H4 (cell line): ENCODE results near the gene SLC4A5. TPM values are rescaled to one million over a fixed set of nuclear protein-coding genes. Genes with fewer than 3 reads are reported as not detected.

ENCODE experiments used
- DNase-seq: peaks from one replicate; pipeline ENCODE4 v3.0.0-alpha.2; 2015; ENCODE audit warnings: low spot score
- total RNA-seq: library from RNA; depleted of rRNA; stranded (reverse); fragments of >200 nt; shearing (Covaris generic); gene quantifications from 2 replicates; pipeline ENCODE4 v1.2.3, GENCODE V29; 2014

The SLC4A5 gene
- total RNA-seq, 1 experiment from 2014 or later, result 0.23 TPM

DNA sequence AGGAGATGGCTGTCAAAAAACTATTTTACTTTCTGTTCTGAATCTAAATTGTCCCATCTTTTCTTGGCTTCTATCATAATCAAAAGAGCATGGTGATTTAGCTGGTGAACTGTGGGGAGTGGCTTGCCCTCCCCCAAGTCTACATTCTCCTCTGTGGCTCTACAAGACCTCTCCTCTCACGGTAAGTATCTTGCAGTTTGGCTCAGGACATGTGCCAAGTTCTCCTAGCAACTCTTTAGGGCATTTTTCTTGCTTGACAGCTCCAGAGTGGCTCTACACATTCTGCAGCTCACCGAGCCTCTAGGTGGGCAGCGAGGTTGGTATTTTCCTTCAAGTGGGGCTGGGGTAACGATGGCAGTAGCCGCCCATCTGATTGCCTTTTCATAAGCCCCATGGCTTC lies 29.1 kb downstream of the SLC4A5 start:
- DNase-seq, result no peak

DNA sequence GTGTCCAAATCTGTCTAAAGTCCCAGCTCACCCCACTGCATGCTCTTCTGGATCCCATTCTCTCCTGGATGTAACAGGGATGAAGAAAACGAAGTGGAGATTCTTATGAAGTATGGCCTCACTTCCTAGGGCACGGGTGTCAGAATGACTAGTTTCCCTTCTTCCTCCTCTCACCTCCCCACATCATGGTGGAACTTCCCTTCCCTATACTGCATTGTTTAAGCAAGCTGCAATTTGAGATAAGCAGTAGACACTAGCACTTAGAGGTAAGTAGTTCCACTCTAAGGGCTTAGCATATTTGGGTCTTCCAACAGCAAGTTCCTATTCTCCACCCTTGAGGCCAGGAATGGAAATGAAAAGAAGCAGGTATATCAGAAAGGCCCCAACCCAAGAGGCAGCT lies 29.7 kb downstream of the SLC4A5 start:
- DNase-seq, result no peak

DNA sequence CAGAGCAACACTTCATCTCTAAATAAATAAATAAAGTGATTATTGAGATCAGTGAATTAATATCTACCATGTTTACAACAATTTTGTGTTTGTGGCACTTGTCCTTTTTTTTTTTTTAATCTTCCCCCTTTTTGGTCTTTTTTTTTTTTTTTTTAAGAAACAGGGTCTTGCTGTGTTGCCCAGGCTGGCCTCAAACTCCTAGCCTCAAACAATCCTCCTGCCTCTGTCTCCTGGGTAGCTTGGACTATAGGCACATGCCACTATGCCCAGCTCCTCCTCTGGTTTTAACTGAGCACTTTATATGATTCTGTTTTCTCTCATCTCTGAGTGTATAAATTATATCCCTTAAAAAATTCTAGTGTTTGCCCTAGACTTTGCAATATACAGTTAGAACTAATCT lies 30.3 kb downstream of the SLC4A5 start:
- no peak for DNase-seq

DNA sequence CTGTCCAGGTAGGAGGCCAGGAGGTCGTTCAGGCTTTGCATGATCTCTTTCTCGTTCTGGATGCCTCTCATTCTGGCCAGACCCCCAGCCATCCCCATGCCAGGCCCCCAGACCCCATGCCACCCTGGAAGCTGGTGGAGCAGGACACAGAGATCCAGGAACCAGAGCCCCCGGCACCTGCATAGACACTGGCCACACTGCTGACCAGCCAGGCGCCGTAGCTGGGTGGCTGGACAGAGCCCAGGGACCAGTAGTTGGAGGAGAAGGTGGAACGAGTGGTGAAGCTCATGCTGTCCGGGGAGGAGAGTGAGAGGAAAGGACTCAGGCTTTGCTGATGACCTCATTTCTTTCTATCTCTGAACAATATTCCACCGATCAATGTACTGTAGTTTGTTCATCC lies 35.5 kb downstream of the SLC4A5 start:
- DNase-seq, result no peak

DNA sequence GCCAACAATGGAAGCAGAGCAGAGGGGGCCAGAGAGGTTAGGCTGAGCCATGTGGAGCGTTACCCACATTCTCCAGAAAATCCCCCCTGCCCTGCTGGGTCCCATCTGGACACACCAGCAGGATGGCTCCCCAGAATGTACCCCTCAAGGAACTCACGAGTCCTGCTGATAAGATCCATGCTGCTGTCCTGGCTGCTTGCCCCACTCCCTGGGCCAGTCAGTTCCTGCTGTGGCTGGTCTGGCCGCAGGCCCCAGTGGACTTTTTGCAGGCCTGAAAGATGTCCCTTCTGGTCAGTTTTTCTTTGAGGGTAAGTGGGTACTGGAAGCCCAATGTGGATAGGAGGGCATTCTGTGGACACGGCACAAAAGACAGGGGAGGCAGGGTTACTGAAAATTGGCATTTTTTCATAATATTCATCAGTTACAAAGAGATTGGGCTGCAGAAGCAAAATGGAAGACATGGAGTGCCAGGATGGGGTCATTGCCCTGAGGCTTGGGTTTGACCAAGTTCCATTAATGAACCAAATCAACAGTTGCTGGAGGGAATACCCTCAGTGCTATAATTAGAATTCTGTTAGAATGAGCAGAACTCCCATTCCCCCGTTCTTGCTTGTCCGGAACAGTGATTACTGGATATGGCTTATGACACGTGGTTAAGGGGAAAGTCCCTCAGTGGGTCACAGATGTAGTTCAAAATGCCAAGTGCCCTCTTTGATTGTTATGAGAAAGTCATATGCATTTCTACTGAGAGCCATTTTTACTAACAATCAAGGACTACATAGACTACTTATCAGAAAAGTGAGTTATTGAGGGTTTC lies 38.7 kb downstream of the SLC4A5 start:
- DNase-seq, result no peak

DNA sequence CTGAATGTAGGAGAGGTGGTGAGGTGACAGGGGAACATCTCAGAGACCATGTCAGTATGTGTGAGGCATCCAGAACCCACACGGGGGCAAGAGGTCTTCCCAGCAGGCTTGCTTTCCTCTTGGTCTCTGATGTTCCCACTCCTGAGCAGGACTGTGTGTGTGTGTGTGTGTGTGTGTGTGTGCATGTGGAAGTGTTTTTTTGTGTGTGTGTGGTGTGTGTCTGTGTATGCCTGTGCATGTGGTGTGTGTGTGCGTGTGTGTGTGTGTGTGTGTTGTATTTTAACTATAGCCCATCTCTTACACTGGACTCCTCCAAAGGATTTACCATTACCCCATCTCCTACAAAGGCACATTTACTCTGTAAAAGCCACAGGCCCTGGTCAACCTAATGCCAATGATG lies 40.4 kb downstream of the SLC4A5 start:
- DNase-seq, result no peak

DNA sequence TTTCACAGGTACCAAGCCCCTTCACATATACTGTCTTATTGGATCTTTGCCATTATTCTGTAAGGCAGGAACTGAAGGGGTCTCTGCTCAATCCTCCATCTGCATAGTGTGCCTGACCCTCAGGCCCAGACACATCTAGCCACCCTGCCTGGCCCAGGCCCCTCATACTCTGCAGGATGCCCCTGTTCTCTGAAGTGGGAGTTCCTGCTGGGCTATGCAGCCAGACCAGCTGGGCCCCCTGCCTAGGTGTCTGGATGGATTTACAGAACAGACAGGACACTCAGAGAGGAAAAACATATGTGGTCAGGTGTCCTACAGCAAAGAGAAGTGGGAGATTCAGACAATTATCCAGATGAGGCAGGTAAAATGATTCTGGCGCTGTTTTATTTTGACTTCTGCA lies 42.0 kb downstream of the SLC4A5 start:
- no peak for DNase-seq

DNA sequence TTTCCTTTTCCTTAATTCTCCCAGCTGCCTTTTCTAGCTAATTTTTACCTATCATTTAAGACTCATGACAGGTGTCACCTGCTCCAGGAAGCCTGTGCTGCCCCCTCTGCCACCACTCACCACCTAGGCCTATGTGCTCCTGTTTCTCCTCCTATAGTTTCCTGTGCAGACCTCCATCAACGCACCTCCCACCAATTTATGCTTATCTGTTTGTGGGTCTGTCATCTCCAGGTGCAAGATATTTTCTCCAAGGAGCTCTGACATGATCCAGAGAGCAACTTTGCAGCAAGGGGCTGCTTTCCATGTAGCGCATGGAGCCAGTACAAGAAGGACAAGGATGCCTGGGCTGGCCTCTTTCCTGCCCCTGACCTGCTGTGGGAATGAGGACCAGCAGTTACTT lies 42.7 kb downstream of the SLC4A5 start:
- no peak for DNase-seq

DNA sequence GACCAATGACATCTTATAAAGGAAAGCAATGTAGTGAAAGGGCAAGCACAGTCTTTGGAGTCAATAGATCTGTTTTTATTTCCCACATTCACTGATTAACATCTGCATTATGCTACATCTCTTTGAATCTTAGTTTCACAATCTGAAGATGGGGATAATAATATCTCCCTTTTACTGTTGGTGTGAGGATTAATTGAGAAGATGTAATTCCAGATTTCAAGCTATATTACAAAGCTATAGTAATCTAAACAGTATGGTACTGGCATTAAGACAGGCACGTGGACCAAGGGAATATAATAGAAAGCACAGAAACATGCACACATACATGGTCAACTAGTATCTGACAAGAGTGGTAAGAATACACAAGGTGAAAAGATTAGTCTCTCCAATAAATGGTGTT lies 45.3 kb downstream of the SLC4A5 start:
- DNase-seq, result no peak

DNA sequence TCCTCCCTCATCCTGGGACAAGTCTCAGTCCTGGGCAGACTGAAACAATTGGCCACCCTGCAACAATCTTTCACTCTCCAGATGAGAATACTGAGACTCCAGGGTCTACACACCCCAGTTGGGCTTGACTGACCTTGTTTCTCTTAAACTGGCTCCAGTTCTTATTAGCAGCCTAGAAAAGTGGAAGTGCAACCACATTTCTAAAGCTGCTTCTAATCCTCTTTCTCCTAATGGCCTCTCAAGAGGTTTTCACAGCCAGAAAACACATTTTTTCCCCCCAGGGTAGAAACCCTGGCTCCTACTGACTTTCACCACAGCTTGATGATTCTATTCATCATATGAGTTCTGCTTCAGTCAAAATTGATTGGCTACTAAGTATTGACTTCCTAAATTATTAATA lies 45.8 kb downstream of the SLC4A5 start:
- no peak for DNase-seq

DNA sequence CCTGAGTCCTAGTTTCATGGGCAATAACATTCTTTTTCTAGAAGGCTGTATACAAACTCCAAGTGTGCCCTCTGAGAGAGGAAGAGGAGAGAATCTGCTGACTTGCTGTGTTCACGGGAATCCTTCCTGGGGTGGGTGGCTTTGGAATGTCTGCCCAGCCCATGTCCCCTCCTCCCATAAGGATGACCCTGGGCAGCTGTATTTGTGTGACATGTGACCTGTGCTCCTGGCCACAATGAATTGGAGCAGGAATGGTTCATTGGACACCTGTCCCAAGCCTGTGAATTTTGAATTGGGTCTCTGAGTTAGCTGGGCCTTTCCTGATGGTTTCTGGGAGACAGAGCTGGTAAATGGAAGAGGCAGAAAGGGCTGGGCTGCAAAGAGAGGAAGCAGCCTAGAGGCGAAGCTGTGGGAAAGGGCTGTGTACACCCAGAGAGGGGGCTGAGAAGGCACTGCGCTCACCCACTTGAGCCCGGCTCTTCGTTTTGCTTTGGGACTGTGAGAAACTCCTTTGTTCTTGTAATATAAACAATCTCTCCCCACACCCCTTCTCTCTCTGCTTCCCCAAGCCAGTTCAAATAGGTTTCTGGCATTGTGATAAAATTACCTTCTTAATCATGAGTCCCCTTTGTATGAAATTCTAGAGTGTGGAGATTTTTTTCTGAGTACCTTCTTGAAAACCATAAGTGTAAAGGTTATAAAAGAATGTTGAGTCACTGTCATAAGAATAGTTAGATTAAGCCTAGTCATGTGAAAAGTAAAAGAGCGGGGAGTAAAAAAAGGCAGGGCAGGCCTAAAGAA lies 49.8 kb downstream of the SLC4A5 start:
- DNase-seq, result no peak

DNA sequence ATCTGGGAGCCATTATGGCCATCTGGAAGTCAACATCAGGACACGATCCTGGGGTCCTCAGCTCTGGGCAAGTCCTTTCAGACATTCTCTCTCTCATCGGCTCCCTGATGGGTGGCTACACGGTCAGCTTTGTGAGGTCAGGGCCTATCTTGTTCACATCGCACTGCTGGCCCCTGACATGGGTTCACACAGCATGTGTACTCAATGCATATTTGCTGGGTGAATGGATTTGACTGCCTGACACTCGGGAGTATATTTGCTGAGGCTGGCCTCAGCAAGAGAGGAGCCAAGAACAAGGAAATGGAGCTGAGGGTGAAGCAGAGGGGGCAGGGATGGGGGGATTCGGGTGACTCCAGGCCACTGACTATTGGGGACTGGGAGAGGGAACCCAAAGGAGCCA lies 50.5 kb downstream of the SLC4A5 start:
- no peak for DNase-seq

DNA sequence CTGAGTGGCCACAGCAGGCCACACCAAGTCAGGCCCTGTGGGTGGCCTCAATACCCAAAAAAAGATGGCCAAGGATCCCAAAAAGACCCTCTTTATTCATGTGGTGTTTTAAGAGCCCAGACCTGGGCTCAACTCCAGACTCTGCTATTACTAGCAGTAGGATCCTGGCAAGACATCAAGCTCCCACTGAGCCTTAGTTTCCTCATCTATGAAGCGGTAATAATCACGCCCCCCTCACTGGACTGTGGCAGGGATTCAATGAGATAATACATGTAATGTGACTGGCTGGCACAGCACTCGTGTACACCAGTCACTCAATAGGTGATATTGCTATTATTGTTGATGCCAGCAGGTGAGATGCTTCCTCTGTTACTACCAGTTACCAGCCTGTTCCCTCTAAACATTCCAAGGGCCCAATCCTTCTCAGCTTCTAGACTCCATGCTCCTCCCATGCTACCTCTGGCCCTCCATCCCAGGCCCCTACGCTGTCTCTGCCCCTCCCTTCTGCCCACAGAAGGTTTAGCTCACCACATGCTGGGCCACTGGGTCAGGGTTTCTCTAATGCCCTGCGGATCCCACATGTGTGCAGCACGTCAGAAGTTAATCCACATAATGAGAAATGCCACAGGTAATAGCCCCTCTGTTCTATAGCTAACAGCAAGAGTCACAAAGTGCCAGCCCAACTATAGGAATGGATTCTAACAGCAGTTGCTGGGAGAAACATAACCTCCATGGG lies 51.2 kb downstream of the SLC4A5 start:
- no peak for DNase-seq

DNA sequence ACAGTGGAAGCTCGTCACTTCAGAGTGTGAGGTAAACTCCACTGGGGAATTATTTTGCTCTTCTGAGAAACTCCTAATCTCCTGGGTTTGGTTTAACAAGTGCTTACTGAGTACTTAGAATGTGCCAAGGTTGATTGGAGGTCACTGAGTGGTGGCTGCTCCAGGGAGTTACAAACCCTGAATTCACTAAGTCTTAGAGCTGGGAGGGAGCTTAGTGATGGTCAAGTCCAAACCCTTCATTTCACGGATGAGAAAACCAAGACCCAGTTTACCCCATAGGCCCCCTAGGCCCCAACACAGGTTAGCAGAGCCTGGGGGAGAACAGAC lies 52.0 kb downstream of the SLC4A5 start:
- DNase-seq, result no peak

DNA sequence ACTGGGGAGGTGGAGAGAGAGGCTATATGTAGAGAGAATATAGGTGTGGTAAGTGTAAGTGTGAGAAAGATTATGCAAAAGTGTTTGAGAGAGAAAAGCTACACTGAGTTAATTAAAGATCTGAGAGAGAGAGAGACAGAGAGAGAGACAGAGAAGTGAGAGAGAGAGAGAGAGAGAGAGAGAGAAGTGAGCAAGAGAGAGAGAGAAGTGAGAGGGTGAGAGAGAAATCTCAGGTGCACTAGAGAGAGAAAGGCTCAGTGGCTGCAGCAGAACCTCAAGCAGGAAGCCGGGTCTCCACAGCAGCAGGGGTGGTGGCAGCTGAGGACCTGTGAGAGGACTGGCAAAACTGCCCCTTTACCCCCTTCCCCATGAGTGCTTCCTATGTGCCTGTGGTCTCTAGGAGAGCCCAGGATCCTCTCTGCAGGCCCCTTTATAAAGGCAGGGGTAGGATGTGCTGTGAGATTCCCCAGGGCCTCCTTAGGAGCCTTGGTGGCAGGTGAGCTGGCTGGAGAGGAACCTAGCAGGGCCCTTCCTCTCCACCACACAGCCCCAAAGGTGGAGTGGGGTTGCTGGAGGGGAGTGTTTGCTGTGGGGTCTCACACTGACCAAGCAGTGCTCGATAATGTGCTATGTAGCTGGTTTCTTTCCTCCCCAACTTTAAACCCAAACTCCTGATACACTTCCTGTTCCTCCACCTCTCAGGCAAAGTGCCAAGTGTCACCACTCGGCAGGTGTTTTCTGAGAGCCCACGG lies 52.6 kb downstream of the SLC4A5 start:
- DNase-seq, result no peak

DNA sequence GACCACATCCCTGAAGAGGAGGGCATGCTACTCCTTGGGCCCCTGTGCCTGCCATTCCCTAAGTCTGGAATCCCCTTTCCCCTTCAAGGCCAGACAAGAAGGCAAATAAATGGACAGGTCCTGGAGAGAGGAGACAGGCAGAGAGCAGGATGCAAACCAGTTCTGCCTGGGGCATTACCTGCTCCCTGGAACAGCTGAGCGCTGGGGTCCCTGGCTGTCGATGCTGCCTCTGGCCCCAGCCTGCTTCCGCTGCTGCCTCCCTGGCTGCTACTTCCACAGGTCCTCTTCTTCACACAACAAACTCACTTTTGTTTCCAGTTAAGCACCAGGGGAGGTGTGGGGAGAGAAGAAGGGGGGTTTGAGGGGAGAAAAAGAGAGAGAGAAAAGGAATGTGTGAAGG lies 53.1 kb downstream of the SLC4A5 start:
- DNase-seq, result no peak

DNA sequence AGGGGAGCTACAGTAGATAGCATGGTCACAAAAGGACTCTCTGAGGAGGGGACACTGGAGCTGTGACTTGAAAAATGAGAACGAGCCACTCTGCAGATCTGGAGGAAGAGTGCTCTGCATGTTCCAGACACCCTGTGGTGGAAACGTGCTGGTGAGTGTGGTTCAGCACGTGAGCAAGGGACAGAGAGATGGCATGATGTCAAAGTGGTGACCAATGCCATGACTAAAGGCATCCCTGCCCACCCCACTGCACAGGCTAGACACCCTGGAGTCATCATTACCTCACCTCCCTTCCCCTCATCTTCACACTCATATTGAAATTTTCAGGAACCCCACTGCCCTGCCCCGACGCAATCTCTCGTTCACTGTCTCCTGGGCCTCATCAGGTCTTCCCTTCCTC lies 56.5 kb downstream of the SLC4A5 start:
- no peak for DNase-seq

DNA sequence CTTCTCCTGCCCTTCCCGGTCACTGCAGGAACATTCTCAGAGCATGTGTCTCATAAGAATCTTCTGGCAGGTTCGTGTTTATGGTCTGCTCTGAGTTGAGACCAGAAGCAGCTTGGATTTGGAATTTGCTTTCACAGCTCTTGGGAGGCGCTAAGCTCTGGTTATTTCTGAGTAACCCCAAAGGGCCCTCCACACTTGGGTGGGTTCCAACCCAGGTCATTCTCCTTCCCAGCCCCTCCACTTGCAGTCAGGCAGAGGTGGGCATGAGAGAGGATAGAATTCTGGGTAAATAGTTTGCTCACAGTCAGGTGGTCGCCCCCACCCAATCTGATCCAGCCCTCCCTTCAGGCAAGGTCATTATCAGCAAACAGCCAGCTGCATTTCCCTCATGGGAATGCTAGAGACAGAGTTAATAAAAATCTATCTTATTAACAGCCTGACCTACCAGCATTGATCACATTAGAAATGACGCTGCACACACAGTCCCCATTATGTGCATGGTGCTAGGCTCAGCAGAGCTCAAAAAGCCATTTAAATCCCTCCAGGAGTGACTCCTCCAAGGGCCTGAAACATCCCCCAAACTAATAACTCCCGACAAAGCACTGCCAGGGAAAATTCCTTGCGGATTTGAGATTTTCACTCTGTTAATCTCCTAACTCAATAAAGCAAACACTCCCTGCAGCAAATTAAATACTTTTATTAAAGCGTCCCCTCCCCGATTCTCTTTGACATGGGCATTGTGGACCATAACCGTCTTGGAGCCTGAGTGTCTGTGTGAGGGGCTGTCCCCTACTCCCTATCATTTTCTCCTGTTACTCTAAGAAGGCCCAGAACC lies 61.9 kb downstream of the SLC4A5 start:
- no peak for DNase-seq

DNA sequence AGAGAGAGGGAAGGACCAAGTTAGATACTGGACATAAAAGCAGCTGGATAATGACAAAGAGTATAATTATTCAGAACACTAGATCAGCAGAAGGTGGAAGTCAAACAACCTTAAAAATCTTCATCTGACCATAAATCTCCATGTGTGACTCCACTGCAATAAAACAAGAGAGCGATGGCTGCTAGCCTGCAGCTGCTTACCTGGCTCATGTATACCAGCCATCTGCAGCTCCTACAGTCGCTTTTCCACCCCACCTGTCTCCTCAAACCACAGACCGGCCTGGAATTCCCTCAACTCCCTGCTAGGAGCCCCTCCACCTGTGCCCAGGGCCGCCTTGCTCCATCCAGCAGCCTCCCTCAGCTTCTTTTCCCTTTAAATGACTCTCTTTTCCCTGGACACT lies 64.5 kb downstream of the SLC4A5 start:
- DNase-seq, result no peak

DNA sequence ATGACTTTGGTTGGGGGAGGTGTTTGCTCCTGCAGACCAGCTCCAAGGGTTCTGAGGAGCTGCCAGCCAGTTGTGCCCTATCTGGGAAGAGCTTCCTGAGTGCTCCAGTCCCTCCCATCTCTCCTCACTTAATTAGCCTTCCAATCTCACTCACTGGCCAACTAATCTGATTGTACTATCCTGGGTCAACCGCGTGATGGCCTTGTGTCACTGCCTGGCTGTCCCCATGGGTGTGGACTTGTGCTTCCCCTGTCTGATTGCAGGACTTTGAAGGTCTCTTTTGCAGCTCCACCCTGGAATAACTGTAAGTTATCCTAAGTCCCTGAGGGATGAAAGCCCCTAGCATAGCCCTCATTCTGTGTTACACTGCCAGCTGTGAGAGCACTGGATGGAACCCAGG lies 65.0 kb downstream of the SLC4A5 start:
- DNase-seq, result no peak

DNA sequence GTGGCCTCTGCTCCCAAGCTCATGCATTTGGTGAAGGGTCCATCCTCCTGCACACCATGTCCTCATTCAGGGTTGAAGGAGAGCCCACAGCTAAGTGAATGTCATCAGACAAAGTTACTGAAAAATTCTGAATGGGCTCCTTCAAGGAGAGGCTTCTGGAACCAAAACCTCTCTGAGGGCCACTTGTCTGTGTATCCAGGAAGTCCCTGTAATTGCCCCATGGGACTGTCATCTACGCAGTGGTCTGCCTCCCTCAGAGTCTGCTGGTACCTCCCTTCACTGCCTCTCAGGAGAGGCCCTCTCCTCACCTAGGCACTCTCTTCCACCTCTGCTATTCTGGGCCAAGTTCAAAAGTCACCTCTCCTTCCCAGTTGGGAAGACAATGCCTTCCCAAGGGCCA lies 68.0 kb downstream of the SLC4A5 start:
- DNase-seq, result no peak
